Suppressor macrophage treated with lipopolysaccharide for 1 hour (primary cell): Measurements from ENCODE around the gene PSMB3.

ENCODE experiments used
- DNase-seq, 3 donors: peaks; one replicate each; pipeline ENCODE4 v3.0.0-alpha.2; 2020 to 2022

PSMB3 gene

DNA sequence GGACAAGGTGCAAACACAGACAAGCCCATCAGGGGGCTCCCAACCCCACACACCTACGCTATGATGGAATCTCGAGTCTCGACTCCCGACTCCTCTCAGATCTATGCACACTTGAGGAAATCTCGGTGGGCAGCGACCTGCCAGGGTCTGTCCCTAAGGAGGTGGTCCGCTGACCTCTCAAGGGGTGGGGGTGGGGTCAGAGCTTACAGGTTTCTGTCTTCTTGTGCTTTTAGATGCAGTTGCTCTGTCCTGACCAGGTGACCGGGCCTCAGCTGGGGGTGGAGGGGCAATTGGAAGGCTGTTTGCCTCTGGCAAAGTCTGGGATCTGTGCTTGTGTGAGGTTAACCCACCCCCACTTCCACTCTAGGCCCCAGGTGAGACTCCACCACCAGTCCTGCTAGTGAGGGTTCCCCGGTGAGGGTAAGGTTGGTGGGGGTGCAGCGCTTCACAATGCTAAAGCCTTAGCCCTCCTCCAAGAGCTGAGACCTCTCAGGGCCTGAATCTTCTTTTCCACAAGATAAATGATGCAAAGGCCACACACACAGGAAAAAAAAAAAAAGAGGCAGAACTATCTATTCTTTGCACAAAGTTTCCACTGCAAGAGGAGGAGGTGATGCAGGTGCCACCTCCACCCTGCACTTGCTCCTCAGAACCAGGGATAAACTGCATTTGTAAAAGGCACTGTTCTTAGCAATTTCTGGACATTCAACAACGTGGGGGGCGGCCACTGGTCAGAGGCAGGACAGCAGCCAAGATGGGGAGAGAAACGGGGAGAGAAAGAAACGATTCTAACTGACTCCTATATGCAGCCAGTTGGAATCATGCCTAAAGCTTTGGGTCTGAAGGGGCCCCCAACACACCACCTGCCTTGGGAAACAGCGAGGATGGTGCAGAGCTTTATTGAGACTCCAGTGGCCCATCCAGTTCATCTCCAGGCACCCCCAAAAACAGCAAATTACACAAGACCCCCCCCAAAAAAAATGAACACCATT lies 18.3 kb upstream of the PSMB3 start:
- no peak for DNase-seq

DNA sequence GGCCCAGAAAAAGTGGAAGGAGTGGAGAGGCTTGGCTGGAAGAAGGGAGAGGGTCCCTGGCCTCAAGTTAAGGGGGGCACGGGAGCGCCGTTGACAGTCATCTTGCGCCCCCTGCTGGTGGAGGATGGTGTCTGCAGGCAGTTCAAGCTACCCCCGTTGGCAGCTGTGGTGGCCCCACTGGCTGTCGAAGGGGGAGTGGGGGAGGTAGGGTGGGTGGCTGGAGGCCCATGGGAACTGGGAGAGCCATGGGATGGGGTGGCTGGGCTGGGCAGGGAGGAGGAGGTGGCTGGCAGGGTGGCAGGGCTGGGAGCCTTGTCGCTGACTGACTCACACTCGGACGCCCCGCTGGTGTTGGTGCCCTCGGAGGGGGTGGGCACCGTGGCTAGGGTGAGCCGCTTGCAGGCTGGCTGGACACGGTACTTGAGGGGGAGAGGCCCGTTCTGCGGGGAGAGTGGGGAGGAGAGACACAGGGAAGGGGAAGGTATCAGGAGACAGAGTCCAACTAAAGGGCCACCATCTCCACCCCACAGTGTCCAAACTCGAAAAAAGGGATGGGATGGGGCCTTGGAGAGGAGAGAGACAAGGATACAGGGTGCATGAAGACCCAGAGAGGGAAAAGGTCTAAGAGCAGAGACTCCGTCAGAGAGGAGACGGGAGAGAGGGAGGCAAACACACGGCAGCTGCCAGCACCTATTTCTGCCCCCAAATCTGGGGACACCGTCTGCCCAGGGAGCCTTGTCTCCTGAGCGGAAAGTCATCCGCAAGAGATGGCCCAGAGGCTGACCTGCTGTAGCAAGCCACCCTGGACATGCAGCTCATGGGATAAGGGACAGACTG lies 17.2 kb upstream of the PSMB3 start:
- DNase-seq, result peak; percentile 46 to 77 (median 69)

DNA sequence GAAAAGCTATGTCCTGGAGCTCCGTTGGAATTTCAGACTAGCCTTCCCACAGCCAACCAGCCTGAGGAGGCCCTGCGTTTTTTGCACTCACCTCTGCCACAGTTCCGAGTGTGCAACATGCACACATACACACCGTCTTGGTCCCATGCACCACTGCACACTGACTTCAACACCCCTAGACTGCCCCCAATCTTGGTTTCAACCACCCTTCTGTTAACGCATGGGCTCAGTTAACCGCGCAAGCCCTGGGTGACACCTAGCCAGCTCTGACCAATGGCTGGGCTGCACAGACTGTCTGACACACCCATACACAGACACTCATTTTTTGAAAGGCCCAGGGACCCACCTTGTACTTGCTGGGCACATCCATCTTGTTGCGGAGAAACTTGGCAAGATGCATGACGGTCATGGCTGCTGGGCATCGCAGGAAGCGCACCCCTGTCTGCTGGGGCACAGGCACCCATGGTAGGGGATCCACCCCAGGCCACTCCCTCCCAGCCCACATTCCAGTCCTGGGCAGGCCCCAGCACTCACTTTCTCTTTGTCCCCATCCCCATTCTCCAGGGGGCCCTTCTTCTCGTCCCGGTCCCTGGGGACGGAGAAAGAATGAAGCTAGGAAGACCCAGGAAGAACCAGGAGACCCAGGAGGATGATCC lies 14.4 kb upstream of the PSMB3 start:
- DNase-seq, result no peak

DNA sequence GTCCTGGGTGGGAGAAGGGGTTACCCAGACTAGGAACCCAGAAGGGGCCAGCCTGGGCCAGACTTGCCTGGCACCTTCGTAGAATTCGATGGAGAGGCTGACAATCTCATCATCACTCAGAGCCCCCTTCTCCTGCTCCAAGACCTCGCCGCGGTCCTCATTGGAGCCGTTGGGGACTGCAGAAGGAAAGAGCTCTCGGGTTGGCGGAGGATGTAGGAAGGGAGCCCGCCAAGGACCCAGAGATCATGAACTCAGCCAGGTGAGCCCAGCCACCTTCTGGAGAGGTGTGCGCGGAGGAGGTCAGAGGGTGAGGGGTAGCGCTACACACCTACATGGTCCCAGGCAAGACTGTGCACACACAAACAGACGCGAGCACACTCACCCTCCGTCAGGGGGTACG lies 13.9 kb upstream of the PSMB3 start:
- DNase-seq, result no peak

DNA sequence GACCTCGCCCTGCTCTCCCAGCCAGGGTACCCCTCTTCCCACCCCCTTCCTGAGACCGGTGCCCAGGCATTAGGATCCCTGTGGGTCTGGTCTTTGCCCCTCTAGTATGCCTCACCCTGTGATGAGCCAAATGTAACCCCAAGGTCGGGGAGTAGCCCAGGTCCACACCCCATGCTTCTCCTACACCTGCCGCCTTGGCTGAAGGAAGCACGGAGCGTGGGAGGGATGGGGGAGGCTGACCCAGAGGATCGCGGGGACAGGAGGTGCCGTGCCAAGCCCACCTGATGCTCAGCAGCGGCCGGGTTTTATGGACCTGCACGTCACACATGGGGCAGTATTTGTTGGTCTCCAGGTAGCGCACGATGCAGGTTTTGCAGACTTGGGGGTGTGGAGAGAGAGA lies 13.2 kb upstream of the PSMB3 start:
- DNase-seq, result no peak

DNA sequence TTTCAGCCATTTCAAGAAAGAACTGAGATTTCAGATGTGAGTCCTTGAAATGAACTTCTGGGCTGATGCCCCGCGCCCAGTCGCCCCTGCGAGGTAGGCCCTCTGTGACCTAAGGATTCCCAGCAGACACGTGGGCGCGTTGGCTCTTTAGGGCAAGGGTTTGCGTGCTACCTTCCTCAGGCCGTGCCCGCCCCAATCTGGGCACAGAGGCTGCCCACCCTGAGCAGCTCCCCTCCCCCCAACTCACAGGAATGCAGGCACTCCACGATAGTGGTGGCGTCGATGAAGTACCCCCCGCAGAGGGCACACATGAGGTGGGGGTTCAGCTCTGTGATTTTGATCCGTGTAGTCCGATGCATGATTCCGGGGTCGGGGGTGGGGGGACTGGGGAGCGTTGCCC lies 12.5 kb upstream of the PSMB3 start:
- no peak for DNase-seq

DNA sequence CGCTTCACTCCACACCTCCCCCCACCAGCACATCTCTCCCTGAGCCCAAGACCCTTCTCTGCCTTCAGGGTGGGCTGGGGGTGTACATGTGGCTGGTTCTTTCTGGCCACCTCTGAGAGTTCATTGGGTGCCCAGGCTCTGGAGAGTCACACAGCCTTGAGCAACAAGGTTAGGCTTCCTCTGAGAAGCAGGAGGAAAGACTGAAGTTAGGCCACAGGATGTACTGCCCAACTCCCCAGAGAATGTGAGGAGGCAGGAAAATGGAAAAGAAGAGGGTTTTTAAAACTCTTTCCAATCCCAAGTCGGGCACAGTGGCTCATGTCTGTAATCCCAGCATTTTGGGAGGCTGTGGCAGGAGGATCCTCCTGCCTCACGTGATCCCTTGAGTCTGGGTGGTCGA lies 11.7 kb upstream of the PSMB3 start:
- no peak for DNase-seq

DNA sequence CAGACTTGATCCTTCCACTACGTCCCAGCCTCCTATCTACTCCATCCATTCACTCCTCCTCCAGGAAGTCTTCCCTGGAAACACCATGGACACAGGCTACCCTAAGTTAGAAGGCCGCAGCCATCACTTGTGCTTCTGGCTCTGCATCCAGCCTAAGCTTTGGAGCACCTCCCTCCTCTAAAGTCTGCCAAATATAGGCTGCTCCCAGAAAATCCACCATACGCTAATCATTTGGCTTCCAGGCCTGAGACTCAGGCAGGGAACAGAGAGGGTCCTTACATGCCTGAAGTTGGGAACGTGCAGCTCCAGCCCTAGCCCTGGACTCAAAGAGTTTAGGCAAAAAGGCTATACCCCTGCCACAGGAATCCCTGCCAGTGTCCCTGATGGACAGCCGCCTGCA lies 11.1 kb upstream of the PSMB3 start:
- DNase-seq, result no peak

DNA sequence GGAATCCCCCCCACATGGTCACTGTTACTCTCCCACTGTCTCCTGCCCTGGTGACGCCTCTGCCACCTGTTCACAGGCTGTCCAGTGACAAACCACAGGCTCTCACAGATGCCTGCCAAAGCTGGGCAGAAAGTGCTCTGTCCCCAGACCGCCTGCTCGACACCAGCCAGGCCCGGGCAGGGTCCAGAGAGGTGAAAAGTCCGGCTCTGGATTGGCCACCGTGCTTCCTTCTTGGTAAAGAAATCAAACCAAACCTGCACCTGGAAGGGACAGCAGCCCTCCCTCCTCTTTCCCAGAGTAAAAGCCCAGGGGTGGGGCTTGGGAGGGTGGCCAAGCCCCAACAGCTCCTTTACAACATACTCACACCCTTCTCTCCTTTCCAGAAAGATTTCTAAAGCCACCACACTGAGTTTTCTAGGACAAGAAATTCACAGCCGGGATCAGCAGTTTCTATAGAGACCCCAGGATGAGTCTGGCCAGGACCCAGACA lies 10.6 kb upstream of the PSMB3 start:
- DNase-seq, result no peak

DNA sequence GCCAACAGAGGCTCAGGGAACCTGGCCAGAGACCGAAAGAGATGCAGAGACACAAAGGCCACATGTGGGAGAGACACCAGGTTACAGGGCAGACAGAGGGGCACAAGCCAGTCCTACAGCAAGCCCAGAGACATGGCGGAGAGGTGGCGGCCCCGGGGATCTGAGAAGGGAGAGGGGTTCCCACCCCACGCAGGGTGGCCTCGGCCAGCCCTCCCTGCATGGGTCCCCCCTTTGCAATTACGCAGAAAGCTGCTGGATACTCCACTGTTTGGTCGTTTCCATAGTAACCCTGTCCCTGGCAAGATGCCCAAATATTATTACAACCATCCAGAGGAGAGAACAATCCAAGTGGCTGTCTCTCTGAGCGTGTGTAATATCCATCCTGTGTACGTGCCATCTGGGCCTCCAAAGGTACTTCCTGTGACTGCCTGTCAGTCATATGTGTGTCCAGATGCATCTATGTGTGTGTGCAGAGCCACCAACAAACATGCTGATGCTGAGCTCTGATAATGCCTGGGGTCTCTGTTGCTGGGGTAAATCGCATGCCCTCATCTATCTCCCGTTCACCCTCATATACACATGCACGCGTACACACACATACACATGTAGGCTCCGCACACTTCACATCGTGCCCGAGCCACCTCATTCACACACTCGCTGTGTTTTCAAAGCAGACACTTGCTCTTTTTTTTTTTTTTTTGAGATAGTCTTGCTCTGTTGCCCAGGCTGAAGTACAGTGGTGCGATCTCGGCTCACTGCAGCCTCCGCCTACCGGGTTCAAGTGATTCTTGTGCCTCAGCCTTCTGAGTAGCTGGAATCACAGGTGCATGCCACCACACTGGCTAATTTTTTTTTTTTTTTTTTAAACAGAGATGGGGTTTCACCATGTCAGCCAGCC lies 9.9 kb upstream of the PSMB3 start:
- DNase-seq, result peak in 1 of 3 donors; percentile 37

DNA sequence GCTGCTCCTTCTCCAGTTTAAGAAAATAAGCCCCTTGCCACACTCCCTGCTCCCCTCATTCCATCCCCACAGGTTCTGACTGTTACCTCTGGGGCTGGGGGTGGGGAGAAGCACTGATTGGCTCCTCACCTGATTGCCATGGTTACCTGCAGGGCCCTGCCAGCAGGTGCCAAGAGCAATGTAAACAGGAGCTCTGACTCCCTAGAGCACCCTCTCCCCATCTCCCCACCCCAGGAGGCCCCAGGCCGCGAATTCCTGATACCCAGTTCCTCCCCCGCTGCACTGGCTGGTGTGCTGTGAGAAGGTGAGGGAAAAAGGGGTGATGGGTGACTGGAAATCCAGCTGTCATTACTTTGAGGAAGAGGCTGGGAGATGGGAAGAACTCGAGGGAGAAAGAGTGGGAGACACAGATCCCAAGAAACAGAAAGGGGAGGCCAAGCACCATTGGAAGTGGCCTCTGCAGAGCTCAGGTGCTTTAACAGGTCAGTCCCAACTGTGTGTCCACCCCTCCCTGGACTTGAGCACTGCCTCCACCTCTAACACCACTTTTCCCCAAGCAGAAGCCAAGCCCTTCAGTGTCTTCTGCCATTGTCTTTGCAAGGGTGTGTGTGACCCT lies 8.9 kb upstream of the PSMB3 start:
- DNase-seq, result no peak

DNA sequence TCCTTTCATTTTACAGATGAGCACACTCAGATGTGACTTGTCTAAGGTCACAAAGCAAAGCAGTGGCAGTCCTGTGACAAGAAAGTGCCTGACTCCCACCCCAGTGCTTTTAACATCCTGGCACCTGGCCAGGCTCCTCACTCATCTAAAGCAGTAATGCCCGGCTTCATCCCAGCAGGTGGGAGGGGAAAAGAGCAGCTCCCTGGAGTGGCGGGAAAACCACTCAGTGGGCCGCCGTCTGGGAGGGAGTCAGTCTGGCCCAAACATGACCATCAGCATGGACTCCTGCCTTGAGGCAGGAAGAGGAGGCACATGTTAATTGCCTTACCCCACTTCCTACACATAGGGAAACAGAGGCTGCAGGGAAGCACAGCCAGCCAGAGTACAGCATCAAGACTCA lies 7.0 kb upstream of the PSMB3 start:
- no peak for DNase-seq

DNA sequence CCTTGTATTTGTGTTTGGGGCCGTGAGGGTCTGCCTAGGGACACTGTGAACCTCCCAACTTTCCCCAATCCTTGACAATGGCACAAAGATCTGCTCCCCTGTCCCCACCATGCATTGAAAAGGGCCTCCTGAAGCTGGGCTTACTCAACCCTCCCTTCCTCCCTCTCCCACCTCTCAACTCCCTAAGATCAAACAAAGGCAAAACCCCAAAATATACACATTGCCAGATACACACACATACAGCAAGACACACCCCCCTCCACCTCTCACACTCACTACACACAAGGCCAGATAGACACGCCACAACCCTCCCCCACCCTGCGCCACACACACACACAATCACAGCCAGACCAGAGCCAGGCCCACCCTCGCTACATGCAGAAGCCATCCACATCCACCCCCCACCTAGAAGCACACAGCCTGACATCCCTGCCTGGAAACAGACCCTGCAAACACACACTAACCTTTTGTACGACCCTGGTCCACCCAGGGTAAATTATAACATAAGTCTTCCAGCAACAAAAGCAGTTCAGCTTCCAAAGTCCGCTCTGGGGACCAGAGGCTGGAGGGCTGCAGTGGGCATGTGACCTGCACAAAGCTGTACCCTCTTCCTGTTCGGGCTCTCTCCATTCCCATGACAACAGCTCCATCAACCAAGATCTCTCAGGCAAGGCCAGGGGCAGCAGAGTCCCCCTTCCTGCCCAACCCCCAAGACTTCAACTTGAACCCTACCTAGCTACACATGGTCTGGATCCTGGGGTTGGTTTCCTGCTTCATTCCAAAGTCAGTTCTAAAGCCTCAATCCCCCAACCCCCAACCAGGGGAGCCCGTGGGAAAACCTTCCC lies 6.3 kb upstream of the PSMB3 start:
- no peak for DNase-seq

DNA sequence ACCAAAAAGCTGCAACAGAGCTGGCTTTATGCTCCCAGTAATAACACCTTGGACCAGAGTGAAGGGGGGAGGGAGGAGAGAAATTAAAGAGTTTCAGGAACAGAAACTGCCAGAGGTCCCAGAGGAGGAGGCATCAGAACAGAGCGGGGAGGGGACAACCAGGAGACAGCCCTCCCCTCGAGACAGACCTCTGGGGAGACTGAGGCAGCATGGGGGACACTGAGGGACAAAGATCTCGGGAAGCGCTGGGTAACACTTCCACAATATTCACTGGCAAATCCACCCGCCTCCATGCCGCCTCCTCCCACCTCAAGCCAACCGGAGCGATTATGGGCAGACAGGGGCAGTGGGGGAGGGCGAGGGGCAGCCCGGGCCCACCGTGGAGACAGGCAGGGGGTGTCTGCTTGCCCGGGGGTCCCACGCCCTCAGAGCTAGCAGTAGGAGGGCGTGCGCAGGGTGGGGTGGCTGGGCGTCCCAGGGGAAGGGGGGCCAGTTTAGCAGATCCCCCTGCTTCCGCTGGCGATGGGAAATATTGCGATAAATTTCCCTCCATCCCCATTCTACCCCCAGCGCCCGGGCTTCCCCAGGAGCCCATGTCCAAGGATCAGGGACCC lies 5.6 kb upstream of the PSMB3 start:
- peak in 1 of 3 donors; percentile 33 for DNase-seq

DNA sequence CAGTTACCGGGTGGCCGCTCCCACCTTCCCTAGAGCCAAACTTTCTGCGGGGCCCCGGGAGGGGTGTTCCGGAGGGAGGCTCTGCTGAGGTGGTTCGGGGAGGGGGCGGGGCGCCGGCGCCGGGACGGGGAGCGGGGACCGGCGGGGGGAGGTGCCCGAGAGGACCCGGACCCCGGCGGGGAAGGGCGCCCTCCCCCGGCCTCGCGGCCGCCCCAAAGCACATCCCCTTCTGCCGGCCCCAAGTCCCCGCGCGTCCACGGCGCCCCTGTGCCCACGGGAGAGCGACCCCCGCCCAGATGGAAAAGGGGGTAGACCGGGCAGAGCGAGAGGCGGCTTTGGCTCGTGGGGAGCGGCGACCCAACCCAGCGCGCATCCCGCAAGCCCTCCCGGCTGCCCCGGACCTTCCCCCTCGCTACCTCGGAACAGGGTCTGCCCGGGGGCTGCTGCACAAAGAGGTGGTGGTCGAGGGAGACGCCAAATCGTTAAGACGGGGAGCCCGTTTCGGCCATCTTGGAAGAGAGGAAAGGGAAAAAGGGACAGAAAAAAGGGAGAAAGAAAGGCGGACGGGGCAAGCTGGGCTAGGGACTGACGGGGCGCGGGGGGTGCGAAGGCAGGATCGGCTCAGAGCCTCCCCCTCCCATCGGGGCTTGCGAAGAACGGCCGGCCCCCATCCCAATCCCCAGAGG lies 4.9 kb upstream of the PSMB3 start:
- no peak for DNase-seq

DNA sequence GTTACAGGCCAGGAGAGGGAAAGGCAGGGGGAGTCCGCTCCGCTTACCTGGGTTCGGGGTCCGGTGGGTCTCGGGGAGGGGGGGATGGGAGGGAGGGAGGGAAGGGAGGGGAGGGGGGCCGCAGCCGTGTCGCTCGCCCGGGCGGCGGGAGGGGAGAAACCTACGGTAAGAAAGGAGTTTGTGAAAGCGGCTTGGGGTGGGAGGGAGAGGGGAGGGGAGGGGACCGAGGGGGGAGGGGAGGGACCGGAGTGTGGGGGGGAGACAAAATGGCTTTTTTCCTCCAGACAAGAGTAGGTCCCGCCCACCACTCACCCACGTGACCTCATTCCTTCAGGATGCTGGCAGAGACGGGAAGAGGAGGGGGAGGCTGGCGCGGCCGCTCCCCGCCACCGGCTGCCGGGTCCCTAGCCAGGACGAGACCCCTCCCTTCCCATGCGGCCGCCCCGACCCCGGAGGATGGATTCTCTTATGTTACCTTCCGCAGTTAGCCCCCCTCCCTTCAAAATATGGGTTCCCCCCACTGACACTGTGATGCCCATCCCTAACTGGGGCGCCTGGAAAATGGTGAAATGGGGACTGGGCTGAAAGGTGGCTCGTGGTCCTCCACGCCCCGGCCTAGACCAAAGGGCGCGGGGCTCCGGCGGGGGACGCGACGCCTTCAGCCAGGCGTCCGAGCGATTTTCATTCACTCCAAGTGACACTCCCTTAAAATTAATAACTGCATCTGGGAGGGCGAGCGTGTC lies 4.2 kb upstream of the PSMB3 start, which contains the start of gene PCGF2:
Gene PCGF2, minus strand, starts transcription at position 188 of the 743 bp plus-strand sequence. CDS start 7,934 bp downstream, outside the sequence.
- DNase-seq, result peak in 1 of 3 donors; percentile 34

DNA sequence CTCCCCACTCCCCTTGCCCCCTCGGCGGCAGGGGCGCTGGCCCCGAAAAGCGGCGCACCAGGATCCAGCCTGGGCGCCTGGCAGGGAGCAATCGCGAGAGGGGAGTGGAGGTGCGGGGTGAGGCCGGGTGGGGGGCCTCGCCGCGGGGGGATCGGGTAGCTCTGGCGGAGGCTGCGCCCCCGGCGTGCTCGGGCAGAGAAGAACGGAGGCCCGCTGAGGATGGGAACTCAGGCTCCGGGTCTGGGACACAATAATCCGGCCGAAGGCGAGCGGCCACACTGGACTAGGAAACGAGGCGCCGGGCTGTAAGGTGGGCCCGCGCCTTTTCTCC lies 3.7 kb upstream of the PSMB3 start:
- DNase-seq, result no peak

DNA sequence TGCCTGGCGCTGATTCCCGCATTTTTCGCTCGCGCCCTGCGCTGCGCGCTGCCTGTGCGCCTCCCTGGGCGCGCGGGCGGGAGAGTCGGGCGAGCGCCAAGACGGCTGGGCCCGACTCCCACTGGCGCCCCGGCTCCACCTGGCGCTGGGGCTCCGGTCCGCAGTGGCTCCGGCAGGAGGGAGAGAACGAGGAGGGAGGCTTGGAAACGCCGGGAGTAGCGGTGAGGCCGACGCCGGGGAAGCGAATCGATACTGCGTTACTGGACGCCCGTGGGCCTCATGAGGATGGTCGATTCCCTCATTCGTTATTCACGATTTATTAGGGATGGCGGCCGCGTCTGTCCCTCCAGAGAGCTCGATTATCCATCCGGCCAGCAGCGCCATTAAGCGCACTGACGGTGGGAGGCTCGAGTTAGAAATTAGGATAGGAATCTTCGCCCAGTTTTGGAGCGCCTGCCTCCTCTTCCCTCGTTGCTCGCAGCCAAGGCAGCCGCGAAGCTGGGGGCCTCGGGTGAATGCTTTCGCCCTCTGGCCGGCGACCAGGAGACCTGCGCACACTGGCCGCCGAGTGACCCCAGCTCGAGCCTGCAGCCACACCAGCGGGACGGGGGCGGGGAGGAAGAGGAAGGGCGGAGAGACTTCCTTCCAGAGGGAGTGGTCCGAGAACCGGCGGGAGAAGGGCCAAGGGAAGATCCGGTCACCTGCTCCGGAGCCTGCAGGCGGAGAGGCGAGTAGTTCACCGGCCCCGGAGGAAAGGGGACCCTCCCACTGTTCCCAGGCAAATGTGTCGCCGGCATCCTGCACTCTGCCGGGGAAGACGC lies 3.1 kb upstream of the PSMB3 start:
- DNase-seq, result peak; percentile 53 to 74 (median 59)
